ENCODE data around the gene PTPRJ. TPM values are rescaled to one million over a fixed set of nuclear protein-coding genes. Genes with fewer than 3 reads are reported as not detected.

PTPRJ gene
- total and polyA plus RNA-seq, 9 of the 15 experiments (the other 6 are each of a cell fraction or from before 2014, with no cell fraction given): 0.56 to 10.7 (median 4.8) TPM

DNA sequence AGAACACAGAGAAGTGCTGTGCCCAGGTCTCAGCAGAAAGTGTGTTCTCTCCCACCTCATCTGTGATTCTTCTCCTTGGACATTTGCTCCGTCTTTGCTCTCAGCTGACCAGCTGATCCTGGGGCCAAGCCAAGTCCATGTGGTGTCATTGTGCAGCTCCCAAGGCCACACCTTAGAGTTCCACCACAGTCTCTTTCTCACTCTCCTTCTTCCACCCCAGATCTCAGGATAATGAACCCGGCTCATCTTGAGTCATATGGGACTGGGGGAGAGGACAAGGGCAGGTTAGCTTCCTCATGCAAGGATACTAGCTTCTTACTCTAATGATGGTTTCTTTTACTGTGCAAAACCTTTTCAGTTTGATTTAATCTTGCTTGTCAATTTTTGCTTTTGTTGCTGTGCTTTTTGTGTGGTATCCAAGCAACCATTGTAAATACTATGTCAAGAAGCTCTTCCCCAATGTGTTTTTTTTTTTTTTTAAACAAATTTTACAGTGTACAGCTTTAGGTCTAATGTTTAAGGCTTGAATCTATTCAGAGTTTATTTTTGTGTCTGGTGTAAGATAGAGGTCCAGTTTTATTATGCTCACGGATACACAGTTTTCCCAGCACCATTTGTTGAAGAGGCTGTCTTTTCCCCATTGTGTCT is 161.2 kb downstream of the PTPRJ start (continued):
- TF ChIP-seq, protein P1, sequence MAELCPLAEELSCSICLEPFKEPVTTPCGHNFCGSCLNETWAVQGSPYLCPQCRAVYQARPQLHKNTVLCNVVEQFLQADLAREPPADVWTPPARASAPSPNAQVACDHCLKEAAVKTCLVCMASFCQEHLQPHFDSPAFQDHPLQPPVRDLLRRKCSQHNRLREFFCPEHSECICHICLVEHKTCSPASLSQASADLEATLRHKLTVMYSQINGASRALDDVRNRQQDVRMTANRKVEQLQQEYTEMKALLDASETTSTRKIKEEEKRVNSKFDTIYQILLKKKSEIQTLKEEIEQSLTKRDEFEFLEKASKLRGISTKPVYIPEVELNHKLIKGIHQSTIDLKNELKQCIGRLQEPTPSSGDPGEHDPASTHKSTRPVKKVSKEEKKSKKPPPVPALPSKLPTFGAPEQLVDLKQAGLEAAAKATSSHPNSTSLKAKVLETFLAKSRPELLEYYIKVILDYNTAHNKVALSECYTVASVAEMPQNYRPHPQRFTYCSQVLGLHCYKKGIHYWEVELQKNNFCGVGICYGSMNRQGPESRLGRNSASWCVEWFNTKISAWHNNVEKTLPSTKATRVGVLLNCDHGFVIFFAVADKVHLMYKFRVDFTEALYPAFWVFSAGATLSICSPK (IDR thresholded peaks at IDR 0.05; ENCODE audit: borderline replicate concordance): no peak
- TF ChIP-seq ZBTB17 (CRISPR knock-in tag; IDR thresholded peaks at IDR 0.05) (no peak), ZNF57 (CRISPR knock-in tag; IDR thresholded peaks at IDR 0.05) (no peak), FOXJ2 (tag; IDR thresholded peaks at IDR 0.05) (peak; percentile 90), ZNF277 (CRISPR knock-in tag; IDR thresholded peaks at IDR 0.05; ENCODE audit: borderline replicate concordance) (no peak), ZNF212 (CRISPR knock-in tag; IDR thresholded peaks at IDR 0.05) (no peak), RERE (CRISPR knock-in tag; IDR thresholded peaks at IDR 0.05; ENCODE audit: borderline replicate concordance) (no peak), NUFIP1 (IDR thresholded peaks at IDR 0.05; ENCODE audit: partially characterized antibody) (no peak), KLF6 (CRISPR knock-in tag; IDR thresholded peaks at IDR 0.05; ENCODE audit: borderline replicate concordance) (no peak), CBX1 (IDR thresholded peaks at IDR 0.05; ENCODE audit: low read depth) (no peak), KAT2B (IDR thresholded peaks at IDR 0.05; ENCODE audit: low read depth, low read length) (no peak)
- TF ChIP-seq, protein P2, sequence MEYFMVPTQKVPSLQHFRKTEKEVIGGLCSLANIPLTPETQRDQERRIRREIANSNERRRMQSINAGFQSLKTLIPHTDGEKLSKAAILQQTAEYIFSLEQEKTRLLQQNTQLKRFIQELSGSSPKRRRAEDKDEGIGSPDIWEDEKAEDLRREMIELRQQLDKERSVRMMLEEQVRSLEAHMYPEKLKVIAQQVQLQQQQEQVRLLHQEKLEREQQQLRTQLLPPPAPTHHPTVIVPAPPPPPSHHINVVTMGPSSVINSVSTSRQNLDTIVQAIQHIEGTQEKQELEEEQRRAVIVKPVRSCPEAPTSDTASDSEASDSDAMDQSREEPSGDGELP (CRISPR knock-in tag; IDR thresholded peaks at IDR 0.05; ENCODE audit: borderline replicate concordance): peak; percentile 57; the same call in 1 of the 2 replicates
- TF ChIP-seq, protein P3, sequence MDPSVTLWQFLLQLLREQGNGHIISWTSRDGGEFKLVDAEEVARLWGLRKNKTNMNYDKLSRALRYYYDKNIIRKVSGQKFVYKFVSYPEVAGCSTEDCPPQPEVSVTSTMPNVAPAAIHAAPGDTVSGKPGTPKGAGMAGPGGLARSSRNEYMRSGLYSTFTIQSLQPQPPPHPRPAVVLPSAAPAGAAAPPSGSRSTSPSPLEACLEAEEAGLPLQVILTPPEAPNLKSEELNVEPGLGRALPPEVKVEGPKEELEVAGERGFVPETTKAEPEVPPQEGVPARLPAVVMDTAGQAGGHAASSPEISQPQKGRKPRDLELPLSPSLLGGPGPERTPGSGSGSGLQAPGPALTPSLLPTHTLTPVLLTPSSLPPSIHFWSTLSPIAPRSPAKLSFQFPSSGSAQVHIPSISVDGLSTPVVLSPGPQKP (CRISPR knock-in tag; IDR thresholded peaks at IDR 0.05): no peak

All from K562 (cell line).